Panc1 (cell line): ENCODE data around the gene AP4M1. TPM values are rescaled to one million over a fixed set of nuclear protein-coding genes. Genes with fewer than 3 reads are reported as not detected.
A peak's percentile ranks its signal among the peaks of the same experiment; 100 is the strongest.

Source experiments
- ATAC-seq: fragments of 200-7000 bp; cut with Tn5 transposase; 2 replicates; pipeline ENCODE4 v1.9.1; 2020; ENCODE audit warnings: mild to moderate bottlenecking, moderate library complexity
- Bru-seq: library from RNA; stranded (reverse); fragments of 400-500 nt; gene quantifications from one replicate; lab custom pipeline; 2021; lab: Mats Ljungman, UMichigan
- BruChase-seq, 2 experiments: library from RNA; stranded (reverse); fragments of 400-500 nt; gene quantifications; one replicate each; lab custom pipeline; 2021; lab: Mats Ljungman, UMichigan
- BruUV-seq: library from RNA; stranded (reverse); fragments of 400-500 nt; replicated peaks from 2 replicates; lab custom pipeline; 2021; lab: Mats Ljungman, UMichigan
- CTCF ChIA-PET: fragments of 300-600 bp; sonication (Branson Sonifier 250); formaldehyde crosslinking; loops from one replicate; lab custom pipeline; 2022; ENCODE audit warnings: antibody characterized with exemption; lab: Charles Lee
- POLR2A ChIA-PET: fragments of 300-600 bp; sonication (Branson Sonifier 250); formaldehyde crosslinking; loops from one replicate; lab custom pipeline; 2022; ENCODE audit warnings: antibody characterized with exemption; lab: Charles Lee
- DNase-seq: peaks from one replicate; pipeline ENCODE4 v3.0.0-alpha.2; 2010; ENCODE audit warnings: low read depth, low spot score
- H3K27ac ChIP-seq: 2 replicates; pipeline ENCODE4 v1.5.1; 2011; ENCODE audit warnings: mild to moderate bottlenecking, low read length, inconsistent platforms
- H3K27me3 ChIP-seq: fragments of 200-500 bp; sonication (Bioruptor generic); 2 replicates; pipeline ENCODE4 v1.6.0; 2014; ENCODE audit warnings: low read length, inconsistent platforms; ENCODE audit not compliant: control insufficient read depth, insufficient read depth
- H3K36me3 ChIP-seq: fragments of 200-500 bp; sonication (Bioruptor generic); 2 replicates; pipeline ENCODE4 v1.5.1; 2014; ENCODE audit warnings: inconsistent platforms, mild to moderate bottlenecking, low read length, moderate library complexity; ENCODE audit not compliant: control insufficient read depth, insufficient read depth
- H3K4me1 ChIP-seq: 2 replicates; pipeline ENCODE4 v1.5.1; 2011; ENCODE audit warnings: inconsistent platforms, mild to moderate bottlenecking, low read length, moderate library complexity; ENCODE audit not compliant: control insufficient read depth, insufficient read depth
- H3K4me3 ChIP-seq, 2 experiments: 2 replicates each; pipeline ENCODE4 v1.5.1; 2011 to 2012; ENCODE audit warnings: low read depth in 2 of 2, low read length in 2 of 2, mild to moderate bottlenecking in 2 of 2, inconsistent platforms in 1 of 2, moderate library complexity in 1 of 2
- H3K9me3 ChIP-seq: fragments of 200-500 bp; sonication (Bioruptor generic); 2 replicates; pipeline ENCODE4 v1.5.1; 2014; ENCODE audit warnings: low read depth, mild to moderate bottlenecking, inconsistent platforms, low read length, moderate library complexity; ENCODE audit not compliant: control insufficient read depth, insufficient read depth
- CTCF ChIP-seq: fragments of 450-650 bp; IDR thresholded peaks from 2 replicates; pipeline ENCODE4 v1.5.1; 2017; ENCODE audit warnings: mild to moderate bottlenecking
- POLR2AphosphoS5 ChIP-seq: IDR thresholded peaks from 2 replicates; pipeline ENCODE4 v1.6.1; 2012; ENCODE audit warnings: mild to moderate bottlenecking, low read depth, low read length, moderate library complexity
- REST ChIP-seq, 2 experiments: IDR thresholded peaks; 2 replicates each; pipeline ENCODE4 v1.6.1; 2011 to 2012; ENCODE audit warnings: low read depth in 2 of 2, control low read depth in 1 of 2, low read length in 1 of 2, mild to moderate bottlenecking in 1 of 2, moderate library complexity in 1 of 2; ENCODE audit not compliant: insufficient read depth in 1 of 2
- SIN3A ChIP-seq: IDR thresholded peaks from 2 replicates; pipeline ENCODE4 v1.6.1; 2012; ENCODE audit warnings: low read depth, mild to moderate bottlenecking, low read length, moderate library complexity, borderline replicate concordance; ENCODE audit not compliant: insufficient read depth
- TCF7L2 ChIP-seq: IDR thresholded peaks from 2 replicates; pipeline ENCODE4 v1.6.1; 2011; ENCODE audit warnings: mild to moderate bottlenecking, low read depth, low read length, inconsistent platforms
- in situ Hi-C: cut with HindIII; loops from 2 replicates; pipeline ENCODE4 v1.10.0; 2016; ENCODE audit warnings: low sequenced_read_pairs, low pct_unique_long_range_greater_than_20kb
- intact Hi-C: fragments of 100-400 bp; cut with micrococcal nuclease; formaldehyde crosslinking; loops from one replicate; pipeline ENCODE4 v1.10.0; 2022; ENCODE audit not compliant: unreplicated experiment
- long read RNA-seq: library from polyadenylated mRNA; unstranded; transcript quantifications from one replicate; pipeline ENCODE4 v2.0.0, GENCODE V29; 2021; ENCODE audit not compliant: unreplicated experiment
- polyA plus RNA-seq: library from polyadenylated mRNA; unstranded; fragments of >200 nt; gene quantifications from one replicate; pipeline ENCODE4 v1.2.1, GENCODE V29; 2012; ENCODE audit warnings: missing spikeins; ENCODE audit not compliant: insufficient read length
- total RNA-seq: library from RNA; stranded (reverse); gene quantifications from one replicate; pipeline ENCODE4 v1.2.1, GENCODE V29; 2021; ENCODE audit not compliant: unreplicated experiment

The AP4M1 gene
- 42.6 TPM for total RNA-seq
- 48.0 TPM for polyA plus RNA-seq
- percentile 73 among the genes with signal in this experiment for Bru-seq, nascent RNA
- BruChase-seq, experiment 1, labeled RNA remaining after a 2-hour chase: percentile 77 among the genes with signal in this experiment
- BruChase-seq, experiment 2, labeled RNA remaining after a 6-hour chase: percentile 81 among the genes with signal in this experiment
- long read RNA-seq, transcript AP4M1-201 (15 exons, 1,817 nt): major isoform, 50 of 96 reads
- long read RNA-seq, partial matches to known transcripts: 6 of 96 reads
- long read RNA-seq, other reads (novel, unspliced or antisense): 34 of 96 reads

- CTCF ChIA-PET: interaction anchor here (0.6 to 1.3 kb wide), 2 partner anchors 23 to 28 kb away, joined by 4 to 5 read pairs; no protein-coding TSS in a partner anchor
- Histone ChIP-seq H3K36me3 (peaks cover 32% of the 10 kb centered on the region), H3K27me3 (no peaks in the 10 kb centered on the region), H3K4me3 (peak within 1 kb of the TSS; percentile 82 to 89), H3K9me3 (no peaks in the 10 kb centered on the region), H3K4me1 (peaks cover 20% of the 10 kb centered on the region), H3K27ac (peak within 1 kb of the TSS; percentile 93)
- POLR2A ChIA-PET: interaction anchor here (0.6 to 1.5 kb wide), 12 partner anchors 12 to 597 kb away, joined by 3 to 17 read pairs (median 6); partner anchors contain the start of gene ZKSCAN5
- intact Hi-C loops: no loop called here
- ATAC-seq (peak; percentile 90), DNase-seq (peak; percentile 90)
- no TSS peak for BruUV-seq
- in situ Hi-C loops: no loop called here
- no peak for TF ChIP-seq CTCF
- peak; percentile 52; the same call in 1 of the 2 replicates for TF ChIP-seq POLR2AphosphoS5
- TF ChIP-seq TCF7L2: no peak
- no peak for TF ChIP-seq SIN3A
Observed at GRCh38 chr7:100101016-100101862, at the start of gene AP4M1, which contains the start of gene MCM7. AP4M1 (plus strand) TSS chr7:100101643; CDS start chr7:100101715, 72 bp downstream. MCM7 (minus strand) TSS chr7:100101397; CDS start chr7:100101294, 103 bp downstream.

- peak; percentile 46 for DNase-seq
- Histone ChIP-seq H3K9me3 (no peaks in the 10 kb centered on the region), H3K27me3 (no peaks in the 10 kb centered on the region), H3K4me1 (peaks cover 4% of the 10 kb centered on the region), H3K4me3 (no peak overlapping the region), H3K27ac (no peak overlapping the region), H3K36me3 (no peaks in the 10 kb centered on the region; the same call in 1 of the 2 replicates)
- TF ChIP-seq TCF7L2 (no peak), SIN3A (no peak), CTCF (no peak), REST (IDR thresholded peaks at IDR 0.05; ENCODE audit: insufficient read depth in 1 of 2, low read depth in 2 of 2, low read length in 1 of 2) (no peak), POLR2AphosphoS5 (no peak)
- intact Hi-C loops: loop anchor here (1.0 to 10.0 kb wide), 2 partner anchors 59 to 138 kb away; partner anchors contain the start of gene TRIM4
- no TSS peak for BruUV-seq
- CTCF ChIA-PET: interaction anchor here (0.6 to 1.8 kb wide), 7 partner anchors 10 to 135 kb away, joined by 3 to 14 read pairs (median 4); partner anchors contain the start of gene GJC3
- ATAC-seq: peak; percentile 56
- in situ Hi-C loops: no loop called here
- POLR2A ChIA-PET: interaction anchor here (0.6 to 1.1 kb wide), 2 partner anchors 53 to 60 kb away, joined by 3 read pairs; no protein-coding TSS in a partner anchor
Observed at GRCh38 chr7:100053215-100053614, 48.2 kb upstream of the AP4M1 start.
